GM18508 (cell line): ENCODE results near the gene ZBTB32.

Experiments
- ATAC-seq: cut with Tn5 transposase; IDR thresholded peaks from one replicate; pipeline ENCODE4 v1.9.1; 2021; ENCODE audit warnings: moderate number of reproducible peaks; ENCODE audit not compliant: insufficient read depth, unreplicated experiment

The ZBTB32 gene

DNA sequence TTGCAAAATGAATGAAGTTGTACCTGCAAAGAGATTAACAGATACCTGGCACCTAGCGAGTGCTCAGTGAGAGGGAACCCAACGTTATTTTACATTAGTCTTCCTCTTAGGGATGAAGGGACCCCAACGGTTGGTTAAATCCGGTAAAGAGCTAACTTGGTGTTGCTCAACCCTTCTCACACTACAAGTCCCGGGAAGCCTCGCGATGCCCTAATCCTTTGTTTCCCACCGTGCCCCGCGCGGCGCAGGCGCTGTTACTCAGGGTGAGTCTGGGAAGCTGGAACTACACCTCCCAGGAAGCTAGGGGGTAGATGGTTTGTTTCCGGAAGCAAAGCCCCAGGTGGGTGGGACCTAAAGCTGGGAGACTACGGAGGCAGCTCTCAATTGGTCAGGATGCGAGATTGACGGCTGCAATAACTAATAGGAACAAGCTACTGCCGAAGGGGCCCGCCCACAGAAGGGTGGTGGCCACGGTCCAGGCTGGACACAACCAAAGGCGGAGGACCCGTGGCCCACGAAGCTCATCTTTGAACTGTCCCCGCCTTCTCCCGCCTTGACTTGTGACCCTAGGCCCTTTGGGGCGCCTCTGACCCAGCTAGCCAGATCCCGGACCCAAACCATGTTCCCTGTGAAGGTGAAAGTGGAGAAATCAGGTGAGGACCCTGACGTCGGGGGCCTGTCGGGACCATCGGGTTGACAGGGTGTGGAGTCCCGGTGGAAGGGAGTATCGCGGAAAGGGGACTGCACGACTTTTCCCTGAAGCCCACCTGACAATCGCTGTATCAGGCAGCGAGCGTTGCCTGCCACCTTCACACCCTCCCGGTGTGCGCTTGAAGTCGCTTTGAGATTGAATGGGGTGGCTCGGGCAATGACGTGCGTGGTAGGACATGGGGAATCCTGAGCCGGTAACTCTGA, 44.0 kb downstream of the ZBTB32 start, which contains the start of gene LIN37:
Gene LIN37, plus strand, starts transcription at position 471 of the 915 bp plus-strand sequence. Its CDS starts 149 bp downstream, at position 620.
- peak; percentile 51 for ATAC-seq

DNA sequence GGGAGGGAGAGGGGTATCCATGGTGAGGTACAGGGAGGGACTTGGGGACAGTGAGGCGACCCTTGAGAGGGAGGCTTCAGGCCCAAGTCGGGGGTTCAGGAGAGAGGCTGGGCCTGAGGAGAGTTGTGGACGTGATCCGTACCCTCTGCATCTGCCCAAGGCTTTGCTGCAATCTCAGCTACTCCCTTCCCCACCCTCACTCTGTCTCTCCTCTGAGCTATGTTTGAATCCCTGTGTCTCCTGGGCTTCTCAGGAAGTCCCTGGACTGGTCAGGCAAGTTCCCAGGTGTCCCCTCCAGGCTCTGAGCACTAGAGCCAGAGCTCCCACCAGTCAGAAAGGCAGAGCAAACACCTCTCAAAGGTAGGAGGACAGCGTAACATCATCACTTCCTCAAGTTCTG, 45.8 kb downstream of the ZBTB32 start:
- ATAC-seq = no peak

DNA sequence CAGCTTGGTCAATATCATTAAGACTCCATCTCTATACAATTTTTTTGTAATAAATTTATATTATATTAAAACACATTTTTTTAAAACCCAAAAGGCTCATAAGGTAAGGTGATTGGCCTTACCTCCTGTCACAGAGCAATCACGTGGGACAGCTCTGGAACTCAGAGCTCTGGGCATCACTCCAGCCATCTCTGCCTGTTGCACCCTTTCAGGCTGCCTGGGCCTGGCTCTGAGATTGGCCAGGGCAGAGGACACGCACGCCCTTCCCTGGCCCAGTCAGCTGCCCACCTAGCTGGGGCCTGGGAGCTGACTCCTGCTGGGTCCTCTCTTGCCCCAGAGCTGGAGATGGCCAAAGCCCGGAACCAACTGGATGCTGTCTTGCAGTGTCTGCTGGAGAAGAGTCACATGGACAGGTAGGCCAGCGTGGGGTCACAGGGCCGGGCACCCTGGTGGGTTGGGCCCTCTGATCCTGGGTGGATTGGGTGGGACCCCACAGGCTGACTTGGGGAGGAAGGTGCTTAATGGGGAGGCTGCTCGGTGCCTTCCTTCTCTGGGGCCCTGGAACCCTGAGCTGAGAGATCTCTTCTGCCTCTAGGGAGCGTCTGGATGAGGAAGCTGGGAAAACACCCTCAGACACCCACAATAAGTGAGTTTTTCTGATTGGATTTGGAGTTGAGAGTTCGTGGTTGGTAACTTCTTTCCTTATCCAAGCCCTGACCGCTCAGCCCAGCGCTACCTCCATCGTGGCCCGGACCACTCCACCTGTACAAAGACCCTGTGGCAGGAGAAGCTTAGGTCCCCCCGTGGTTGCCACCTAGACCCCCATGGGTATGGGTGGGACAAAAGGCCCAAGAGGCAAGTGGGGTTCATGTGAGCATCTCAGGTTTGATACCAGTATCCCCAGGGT, 47.7 kb downstream of the ZBTB32 start:
- no peak for ATAC-seq

DNA sequence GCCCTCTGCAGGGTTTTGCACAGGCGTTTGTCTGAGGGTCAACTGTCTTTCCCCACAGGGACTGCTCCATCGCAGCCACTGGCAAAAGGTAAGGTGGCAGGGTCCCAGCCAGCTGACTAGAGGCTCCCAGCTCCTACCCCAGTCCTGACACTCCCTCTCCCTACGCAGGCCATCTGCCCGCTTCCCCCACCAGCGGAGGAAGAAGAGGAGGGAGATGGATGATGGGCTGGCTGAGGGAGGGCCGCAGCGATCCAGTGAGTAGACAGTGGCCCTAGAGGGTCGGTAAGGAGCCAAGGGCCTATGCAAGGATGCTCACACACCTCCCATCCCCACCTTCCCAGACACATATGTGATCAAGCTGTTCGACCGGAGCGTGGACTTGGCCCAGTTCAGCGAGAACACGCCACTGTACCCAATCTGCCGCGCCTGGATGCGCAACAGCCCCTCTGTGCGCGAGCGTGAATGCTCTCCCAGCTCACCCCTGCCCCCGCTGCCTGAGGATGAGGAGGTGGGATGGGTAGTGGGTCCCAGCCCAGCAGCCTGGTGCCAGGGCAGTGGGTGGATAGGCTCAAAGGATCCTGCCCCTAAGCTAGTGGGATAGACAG, 48.5 kb downstream of the ZBTB32 start:
- ATAC-seq = no peak

DNA sequence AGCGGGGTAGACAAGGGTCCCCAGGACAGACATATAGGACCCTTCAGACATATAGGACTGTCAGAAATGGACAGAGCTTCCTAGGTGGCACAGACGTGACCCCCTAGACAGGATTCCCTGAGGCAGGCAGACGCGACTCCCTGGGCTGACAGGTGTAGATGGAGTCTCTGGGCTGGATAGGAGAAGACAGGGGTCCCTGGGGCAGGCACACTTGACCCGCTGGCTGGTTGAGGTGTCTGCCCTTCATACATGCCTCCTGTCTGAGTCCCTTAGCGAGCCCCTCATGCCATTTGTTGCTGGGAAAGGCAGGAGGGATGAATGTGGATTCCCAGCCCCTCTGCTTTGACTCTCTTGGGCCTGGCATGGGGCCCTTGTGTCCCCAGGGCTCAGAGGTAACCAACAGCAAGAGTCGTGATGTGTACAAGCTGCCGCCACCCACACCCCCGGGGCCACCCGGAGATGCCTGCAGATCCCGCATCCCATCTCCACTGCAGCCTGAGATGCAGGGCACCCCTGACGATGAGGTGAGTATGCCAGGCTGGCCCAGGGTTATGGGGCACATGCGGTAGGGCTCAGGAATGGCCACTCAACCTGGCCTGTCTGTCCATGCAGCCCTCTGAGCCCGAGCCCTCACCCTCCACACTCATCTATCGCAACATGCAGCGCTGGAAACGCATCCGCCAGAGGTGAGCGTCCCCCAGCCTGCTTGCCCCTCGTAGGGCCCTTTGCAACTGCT, 49.4 kb downstream of the ZBTB32 start:
- no peak for ATAC-seq

DNA sequence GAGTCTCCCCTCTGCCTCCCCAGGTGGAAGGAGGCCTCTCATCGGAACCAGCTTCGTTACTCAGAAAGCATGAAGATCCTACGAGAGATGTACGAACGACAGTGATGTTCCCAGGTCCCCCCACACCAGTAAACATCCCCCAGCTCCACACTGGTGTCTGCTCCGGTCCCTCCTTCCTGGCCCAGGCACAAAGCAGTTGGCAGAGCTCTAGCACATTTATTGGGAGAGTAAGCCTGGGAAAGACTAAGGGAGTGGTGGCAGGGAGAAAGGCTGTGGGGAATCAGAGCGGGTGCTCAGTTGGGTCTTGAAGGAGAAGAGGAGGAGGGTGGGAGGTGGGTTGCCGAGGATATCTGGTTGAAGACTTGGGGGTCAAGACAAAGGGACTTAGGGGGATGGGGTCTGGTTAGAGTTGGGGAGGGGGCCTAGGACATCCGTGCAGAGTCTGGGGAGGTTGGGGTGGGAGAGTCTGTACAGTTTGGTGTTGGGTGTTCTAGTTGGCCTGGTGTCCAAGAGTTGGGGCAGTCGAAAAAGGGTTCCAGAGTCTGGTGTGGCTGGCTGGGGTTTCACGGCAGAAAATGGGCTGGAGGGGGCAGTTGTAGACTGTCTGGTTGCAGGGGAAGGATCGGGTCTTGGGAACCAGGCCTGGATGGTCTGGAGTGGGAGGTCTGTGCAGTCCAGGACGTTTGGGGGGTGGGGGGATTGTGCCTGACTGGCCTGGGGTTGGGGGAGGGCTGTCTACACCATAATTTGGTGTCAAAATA, 50.2 kb downstream of the ZBTB32 start:
- ATAC-seq = no peak

DNA sequence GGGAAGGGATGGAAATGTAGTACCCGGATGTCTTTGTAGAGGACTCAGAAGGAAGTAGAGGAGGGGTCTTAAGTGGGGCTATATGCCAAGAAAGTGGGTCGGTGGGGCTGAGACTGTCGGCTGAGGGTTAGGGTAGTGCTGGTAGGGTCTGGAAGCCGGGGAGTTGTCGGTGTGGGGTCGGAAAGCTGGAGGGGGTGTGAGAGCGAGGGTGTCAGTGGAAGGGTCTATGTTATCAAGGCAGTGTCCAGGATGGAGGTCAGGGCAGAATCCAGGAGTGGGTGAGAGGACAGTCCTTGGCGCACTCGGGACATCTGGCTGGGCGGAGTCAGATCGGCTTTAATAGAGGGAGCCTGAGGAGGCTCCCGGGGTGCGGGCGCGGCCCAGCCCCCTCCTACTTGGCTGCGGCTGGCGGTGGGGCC, 50.8 kb downstream of the ZBTB32 start:
- ATAC-seq = no peak

DNA sequence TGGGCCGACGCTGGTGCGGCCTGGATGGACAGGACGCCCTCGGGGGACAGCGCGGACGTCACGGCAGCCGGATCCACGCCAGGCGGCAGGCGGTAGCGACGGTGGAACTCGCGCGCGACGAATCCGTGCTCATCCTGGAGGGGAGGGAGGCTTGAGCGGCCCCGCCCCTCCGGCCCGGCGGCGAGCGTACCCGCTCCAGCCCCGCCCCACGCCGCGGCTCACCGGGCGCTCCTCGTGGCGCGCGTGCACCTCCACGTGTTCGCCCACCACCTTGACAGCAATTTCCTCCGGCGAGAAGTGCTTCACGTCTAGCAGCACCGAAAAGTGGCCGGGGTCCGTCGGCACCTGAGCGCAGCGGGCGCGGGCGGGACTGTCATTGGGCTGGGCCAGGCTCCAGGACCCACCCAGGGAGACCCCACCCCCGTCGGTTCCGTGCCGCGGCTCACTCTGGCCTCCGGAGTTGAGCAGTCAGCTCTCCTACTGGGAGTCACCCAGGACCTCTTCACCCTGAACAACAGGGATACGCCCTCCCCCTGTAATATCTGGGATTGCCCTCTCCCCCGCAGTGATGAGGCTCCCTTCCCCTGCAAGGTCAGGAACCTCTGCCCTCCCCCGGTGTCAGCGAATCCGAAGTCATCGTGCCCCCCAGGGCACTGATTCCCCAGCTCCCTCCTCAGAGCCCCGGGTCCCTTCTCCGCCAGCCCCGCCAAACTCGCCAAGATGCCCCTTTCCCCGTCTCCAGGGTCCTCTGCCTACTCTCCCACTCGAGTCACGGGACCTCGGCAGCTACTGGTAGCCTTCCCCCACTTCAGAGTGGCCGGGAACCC, 51.4 kb downstream of the ZBTB32 start:
- ATAC-seq = no peak

DNA sequence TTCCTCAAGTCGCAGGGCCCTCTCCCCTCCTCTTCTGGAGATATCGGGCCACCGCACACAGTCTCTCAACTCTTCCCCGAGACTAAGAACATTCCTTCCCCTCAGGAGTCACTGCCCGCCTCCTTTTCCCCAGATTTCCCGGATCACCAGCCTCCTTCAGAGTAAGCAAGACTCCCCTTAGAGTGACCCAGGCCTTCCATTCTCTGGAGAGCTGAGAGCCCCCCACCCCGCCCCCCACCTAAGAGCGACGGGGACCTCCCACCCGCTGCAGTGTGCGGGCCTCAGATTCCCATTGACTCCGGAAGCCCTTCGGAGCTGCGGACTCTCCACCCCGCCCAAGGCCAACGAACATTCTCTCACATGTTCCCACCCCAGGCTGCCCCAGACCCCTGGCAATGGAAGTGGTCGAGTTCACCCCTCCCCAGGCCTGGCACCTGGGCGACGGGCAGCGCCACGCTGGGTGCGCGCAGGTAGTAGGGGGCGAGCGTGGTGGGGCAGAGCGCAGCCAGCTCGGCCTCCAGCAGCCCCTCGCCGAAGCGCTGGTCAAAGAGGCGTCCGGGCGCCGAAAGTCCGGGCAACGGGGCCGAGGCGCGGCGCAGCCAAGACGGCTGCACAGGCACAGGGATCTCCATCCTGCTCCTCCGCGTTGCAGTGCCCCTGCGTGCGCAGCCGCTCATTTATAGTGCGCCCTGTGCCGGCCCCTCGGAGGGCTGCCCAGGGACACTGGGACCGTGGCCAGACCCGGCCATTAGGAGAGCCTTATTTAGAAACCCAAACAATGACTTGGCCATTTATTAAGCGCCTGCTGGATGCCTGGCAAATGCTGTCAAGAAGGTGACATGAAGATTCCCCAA, 52.2 kb downstream of the ZBTB32 start, which contains the start of gene HSPB6:
Gene HSPB6, minus strand, starts transcription at position 653 of the 854 bp plus-strand sequence. Its CDS starts 21 bp downstream, at position 632.
- ATAC-seq = no peak

DNA sequence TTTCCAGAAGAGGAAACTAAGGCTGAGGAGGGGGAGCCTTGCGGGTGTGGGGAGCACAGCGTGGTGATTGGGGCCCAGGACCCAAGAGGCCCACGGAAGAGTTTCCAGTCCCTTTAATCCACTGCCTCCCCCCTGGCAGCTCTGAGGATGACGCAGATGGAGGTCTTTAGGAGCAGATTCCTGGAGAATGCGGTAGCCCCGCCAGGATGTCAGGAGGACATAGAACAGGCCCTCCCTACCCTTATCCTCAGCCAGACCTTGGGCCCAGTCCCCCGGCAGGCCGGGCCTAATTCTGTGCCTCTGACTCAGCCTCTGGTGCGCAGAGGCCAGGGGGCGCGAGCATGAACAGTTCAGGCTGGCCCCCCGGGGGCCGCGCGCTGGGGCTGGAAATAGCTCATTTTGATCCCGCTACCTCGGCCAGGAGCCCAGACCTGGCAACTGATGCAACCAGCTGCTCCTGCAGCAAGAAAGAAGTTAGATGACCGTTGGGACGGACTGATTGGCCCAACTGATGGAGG, 52.9 kb downstream of the ZBTB32 start:
- ATAC-seq = no peak

DNA sequence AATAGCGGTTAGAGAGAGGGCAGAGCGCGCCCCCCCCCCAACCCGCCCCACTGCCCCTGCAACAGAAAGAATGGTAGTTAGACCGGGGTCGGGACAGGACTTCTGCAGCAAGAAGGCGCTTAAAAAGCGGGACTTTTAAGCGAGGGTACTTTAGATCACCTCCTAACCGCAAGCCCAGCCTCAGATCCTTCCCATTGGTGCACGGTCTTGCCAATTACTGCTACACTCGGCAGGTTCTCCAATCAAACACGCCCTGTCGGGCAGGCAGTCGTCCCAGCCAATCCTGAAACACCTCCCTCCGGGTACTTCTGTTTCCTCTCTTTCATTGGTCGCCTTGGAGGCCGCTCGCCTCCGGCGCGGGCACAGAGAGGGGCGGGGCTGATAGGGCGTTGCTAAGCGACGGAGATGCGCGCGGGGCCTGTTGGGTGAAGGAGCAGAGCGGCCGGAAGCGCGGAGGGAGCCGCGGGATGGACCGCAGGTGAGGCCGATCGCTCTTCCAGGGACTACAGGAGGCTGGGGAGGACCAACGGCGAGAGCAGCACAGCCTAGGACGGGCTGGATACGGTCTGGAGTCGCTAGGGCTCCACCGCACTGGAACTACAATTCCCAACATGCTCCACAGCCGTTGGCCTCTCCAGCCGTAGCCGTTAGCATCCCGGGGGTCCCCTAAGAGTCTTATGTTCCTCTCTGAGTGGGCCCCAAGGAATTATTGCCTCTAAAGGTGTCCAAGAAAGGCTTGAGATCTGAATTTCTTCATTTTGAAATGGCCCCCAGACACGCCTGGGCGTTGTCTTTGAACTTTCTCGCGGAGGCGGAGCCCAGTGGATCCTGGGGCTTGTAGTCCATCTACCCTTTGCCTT, 53.6 kb downstream of the ZBTB32 start, which contains the start of gene PROSER3:
Gene PROSER3, plus strand, starts transcription at position 428 of the 860 bp plus-strand sequence. Its CDS starts 40 bp downstream, at position 468.
- ATAC-seq = peak; percentile 87

DNA sequence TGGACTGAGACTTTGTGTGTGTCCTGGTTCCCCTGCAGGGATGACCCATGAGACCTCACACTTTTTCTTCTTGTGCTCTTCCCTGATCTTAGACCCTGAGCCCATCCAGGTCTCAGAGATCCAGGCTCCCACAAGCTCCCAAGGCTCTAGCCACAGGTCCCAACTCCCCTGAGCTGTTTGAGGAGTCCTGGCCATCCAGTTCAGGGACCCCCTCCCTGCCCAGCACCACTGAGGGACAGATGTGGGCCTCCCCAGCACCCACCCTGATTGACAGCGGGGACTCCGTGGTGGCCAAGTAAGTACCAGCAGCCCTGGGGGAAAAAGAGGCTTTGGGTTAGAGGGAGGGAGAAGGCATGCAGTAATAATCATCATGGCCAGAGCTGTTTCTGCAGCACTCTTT, 55.3 kb downstream of the ZBTB32 start:
- ATAC-seq = no peak

DNA sequence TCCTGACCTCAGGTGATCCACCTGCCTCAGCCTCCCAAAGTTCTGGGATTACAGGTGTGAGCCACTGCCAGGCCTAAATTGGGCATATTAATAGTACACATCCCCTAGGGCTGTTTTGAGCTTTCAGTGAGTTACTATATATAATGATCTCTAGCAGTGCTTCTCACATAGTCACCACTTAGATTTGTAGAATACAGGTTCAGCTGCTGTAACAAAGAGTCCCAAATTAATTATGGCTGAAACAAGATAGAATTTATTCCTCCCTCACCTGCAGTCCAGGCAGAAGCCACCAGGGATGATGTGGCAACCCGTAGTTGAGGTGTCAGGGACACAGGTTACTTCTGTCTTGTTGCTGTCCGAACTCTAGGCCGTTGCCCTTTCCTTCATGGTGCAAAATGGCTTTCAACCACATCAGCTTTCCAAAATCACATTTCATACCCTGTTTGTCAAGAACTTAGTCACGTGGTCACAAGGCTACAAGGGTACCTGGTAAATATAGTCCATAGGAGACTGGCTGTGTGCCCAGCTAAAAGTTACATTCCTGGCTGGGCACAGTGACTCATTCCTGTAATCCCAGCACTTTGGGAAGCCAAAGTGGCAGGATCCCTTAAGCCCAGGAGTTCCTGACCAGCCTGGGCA, 56.5 kb downstream of the ZBTB32 start:
- no peak for ATAC-seq

DNA sequence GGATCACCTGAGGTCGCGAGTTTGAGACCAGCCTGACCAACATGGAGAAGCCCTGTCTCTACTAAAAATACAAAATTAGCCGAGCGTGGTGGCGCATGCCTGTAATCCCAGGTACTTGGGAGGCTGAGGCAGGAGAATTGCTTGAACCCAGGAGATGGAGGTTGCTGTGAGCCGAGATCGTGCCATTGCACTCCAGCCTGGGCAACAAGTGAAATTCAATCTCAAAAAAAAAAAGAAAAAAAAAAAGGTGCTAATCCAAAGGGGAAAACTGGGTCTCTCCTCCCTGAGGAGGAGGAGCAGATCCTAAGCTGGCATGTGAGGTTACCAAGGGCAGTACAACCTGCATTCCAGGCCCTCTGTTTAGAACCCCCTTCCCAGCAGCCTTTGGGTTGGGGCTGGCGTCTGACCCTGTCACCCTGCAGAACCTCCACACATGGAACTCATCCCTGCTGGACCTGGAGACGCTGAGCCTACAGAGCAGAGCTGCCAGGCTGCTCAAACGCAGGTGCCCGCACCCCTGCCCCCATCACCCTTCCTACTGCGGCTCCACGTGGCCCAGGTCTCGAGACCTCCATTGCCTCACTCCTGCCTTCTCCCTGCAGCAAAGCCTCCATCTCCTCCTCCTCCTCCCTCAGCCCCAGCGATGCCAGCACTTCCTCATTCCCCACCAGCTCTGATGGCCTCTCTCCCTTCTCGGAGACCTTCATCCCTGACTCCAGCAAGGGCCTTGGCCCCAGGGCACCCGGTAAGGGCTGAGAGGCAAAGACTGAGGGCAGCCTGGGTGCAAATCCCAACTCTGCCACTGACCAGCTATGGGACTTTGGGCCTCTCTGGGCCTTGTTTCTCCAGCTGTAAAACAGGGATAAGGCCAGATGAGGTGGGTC, 60.3 kb downstream of the ZBTB32 start:
- ATAC-seq = no peak
